Loucy (cell line): Measurements from ENCODE around the gene LAMA5.

ENCODE experiments used
- H2AFZ ChIP-seq: fragments of 200-600 bp; sonication (generic); 2 replicates; pipeline ENCODE4 v1.6.0; 2016; ENCODE audit warnings: antibody characterized with exemption, mild to moderate bottlenecking, low read length, moderate library complexity
- H3F3A ChIP-seq: fragments of 200-600 bp; 2 replicates; pipeline ENCODE4 v1.6.0; 2016; ENCODE audit warnings: antibody characterized with exemption, low read depth, mild to moderate bottlenecking
- H3K27me3 ChIP-seq: fragments of 200-600 bp; sonication (generic); 2 replicates; pipeline ENCODE4 v1.6.1; 2014; ENCODE audit warnings: low read length, mild to moderate bottlenecking; ENCODE audit not compliant: insufficient read depth, poor library complexity, severe bottlenecking
- H3K36me3 ChIP-seq: fragments of 200-600 bp; sonication (generic); 2 replicates; pipeline ENCODE4 v1.6.1; 2016; ENCODE audit warnings: low read length; ENCODE audit not compliant: insufficient read depth
- H3K4me1 ChIP-seq: fragments of 200-600 bp; sonication (generic); 2 replicates; pipeline ENCODE4 v1.5.1; 2014; ENCODE audit warnings: low read length, mild to moderate bottlenecking; ENCODE audit not compliant: insufficient read depth, poor library complexity, severe bottlenecking
- H3K4me2 ChIP-seq: fragments of 200-600 bp; sonication (generic); 2 replicates; pipeline ENCODE4 v1.6.0; 2014; ENCODE audit warnings: antibody characterized with exemption, low read length, low read depth, mild to moderate bottlenecking; ENCODE audit not compliant: poor library complexity, severe bottlenecking
- H3K4me3 ChIP-seq: fragments of 200-600 bp; sonication (generic); 2 replicates; pipeline ENCODE4 v1.5.1; 2014; ENCODE audit warnings: low read length, mild to moderate bottlenecking, mixed read lengths; ENCODE audit not compliant: poor library complexity, severe bottlenecking
- H3K79me2 ChIP-seq: fragments of 200-600 bp; sonication (generic); 2 replicates; pipeline ENCODE4 v1.6.1; 2014; ENCODE audit warnings: low read length; ENCODE audit not compliant: insufficient read depth
- H3K9ac ChIP-seq: fragments of 200-600 bp; sonication (generic); 2 replicates; pipeline ENCODE4 v1.6.0; 2014; ENCODE audit warnings: mild to moderate bottlenecking, low read depth, low read length, moderate library complexity; ENCODE audit not compliant: poor library complexity, severe bottlenecking
- H3K9me2 ChIP-seq: fragments of 200-600 bp; sonication (generic); replicated peaks from 2 replicates; pipeline ENCODE4 v1.6.1; 2016; ENCODE audit warnings: low read depth, low read length, mixed read lengths
- H3K9me3 ChIP-seq: fragments of 200-600 bp; sonication (generic); 2 replicates; pipeline ENCODE4 v1.6.1; 2014; ENCODE audit warnings: mild to moderate bottlenecking, antibody characterized with exemption, low read length, low read depth; ENCODE audit not compliant: insufficient read depth
- H4K20me1 ChIP-seq: fragments of 200-600 bp; sonication (generic); 2 replicates; pipeline ENCODE4 v1.6.0; 2014; ENCODE audit warnings: antibody characterized with exemption, low read length, mild to moderate bottlenecking; ENCODE audit not compliant: insufficient read depth, poor library complexity, severe bottlenecking
- CTCF ChIP-seq: fragments of 200-600 bp; sonication (generic); conservative IDR thresholded peaks from 2 replicates; pipeline ENCODE4 v1.5.1; 2014; ENCODE audit warnings: mild to moderate bottlenecking, antibody characterized with exemption, low read length
- EZH2phosphoT487 ChIP-seq: fragments of 200-600 bp; IDR thresholded peaks from 2 replicates; pipeline ENCODE4 v1.6.1; 2018; ENCODE audit warnings: antibody characterized with exemption, mild to moderate bottlenecking, moderate library complexity, borderline replicate concordance

The LAMA5 gene

DNA sequence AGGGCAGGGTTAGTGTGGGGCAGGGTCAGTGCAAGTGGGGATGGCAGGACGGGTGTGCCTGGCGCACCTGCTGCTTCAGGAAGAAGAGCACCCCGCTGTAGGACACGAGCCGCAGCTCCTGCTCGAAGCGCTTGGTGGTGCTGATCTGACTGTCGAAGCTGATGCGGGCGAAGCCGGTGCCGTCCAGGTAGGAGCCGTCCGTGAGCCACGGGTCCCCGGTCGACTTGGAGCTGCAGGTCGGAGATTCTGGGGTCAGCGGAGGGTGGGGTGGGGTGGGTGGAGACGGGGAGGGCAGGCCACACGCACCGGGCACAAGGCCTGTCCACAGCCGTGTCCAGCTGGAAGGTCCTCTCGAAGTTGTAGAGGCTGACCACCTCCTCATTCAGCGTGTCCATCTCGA, 54.1 kb downstream of the LAMA5 start:
- H3K36me3 ChIP-seq: peaks cover 12% of the 10 kb centered on the region; the same call in 1 of the 2 replicates
- H3K9ac ChIP-seq: no peak overlapping the region
- no peak for TF ChIP-seq EZH2phosphoT487
- TF ChIP-seq CTCF: no peak
- H3K27me3 ChIP-seq: no peaks in the 10 kb centered on the region
- no peaks in the 10 kb centered on the region for H3K79me2 ChIP-seq
- H3K9me2 ChIP-seq: no peaks in the 10 kb centered on the region
- no peak overlapping the region for H3K4me3 ChIP-seq
- H3F3A ChIP-seq: no peaks in the 10 kb centered on the region
- H3K4me1 ChIP-seq: no peaks in the 10 kb centered on the region
- H3K4me2 ChIP-seq: no peak overlapping the region
- H2AFZ ChIP-seq: no peak overlapping the region
- H3K9me3 ChIP-seq: no peaks in the 10 kb centered on the region
- H4K20me1 ChIP-seq: no peaks in the 10 kb centered on the region

- Histone ChIP-seq H3F3A (no peaks in the 10 kb centered on the region), H4K20me1 (peaks cover under 1% of the 10 kb centered on the region), H3K4me1 (no peaks in the 10 kb centered on the region), H3K27me3 (no peaks in the 10 kb centered on the region), H3K9me2 (no peaks in the 10 kb centered on the region), H3K9me3 (no peaks in the 10 kb centered on the region), H3K4me3 (no peak overlapping the region), H2AFZ (no peak overlapping the region), H3K36me3 (peaks cover 16% of the 10 kb centered on the region; the same call in 1 of the 2 replicates), H3K4me2 (no peak overlapping the region), H3K9ac (no peak overlapping the region), H3K79me2 (no peaks in the 10 kb centered on the region)
- no peak for TF ChIP-seq CTCF
- no peak for TF ChIP-seq EZH2phosphoT487
Measured at GRCh38 chr20:62312662-62312977, 54.5 kb downstream of the LAMA5 start.

DNA sequence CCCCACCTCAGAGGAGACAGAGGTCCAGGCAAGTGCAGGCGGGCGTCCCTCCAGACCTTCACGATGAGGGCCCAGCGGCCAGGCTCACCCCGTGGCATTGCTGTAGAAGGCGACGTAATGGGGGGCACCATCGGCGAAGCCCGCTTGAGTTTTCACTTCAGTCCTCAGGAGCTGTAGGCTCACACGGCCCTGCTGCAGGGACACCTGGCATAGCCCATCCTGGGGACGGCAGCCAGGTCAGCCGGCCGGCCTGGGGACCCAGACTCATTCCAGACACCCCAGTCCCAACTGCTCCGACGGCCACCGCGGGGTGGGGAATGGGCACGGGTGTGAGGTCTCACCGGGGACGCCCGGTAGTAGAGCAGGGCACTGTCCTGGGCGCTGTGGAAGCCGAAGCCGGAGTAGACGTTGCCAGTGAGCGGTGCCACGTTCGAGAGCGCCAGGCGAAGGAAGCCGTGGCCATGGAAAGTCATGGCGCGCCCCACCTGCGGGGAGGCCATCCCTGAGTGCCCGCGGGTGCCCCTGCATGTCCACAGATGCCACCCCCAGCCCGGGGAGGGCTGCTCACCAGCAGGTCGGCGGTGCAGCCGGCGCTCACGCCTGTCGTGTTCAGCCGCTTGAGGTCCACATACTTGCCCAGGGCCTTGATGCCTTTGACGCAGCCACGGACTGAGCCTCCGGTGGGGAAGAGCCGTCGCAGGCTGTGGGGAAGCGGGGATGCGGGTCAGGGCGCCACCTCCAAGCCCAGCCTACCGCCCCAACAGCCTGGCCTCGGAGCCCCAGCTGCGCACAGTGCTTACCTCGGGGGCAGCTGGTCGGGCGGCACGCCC, 55.1 kb downstream of the LAMA5 start:
- Histone ChIP-seq H3K9me3 (no peaks in the 10 kb centered on the region), H3F3A (no peaks in the 10 kb centered on the region), H3K9me2 (no peaks in the 10 kb centered on the region), H4K20me1 (peaks cover 6% of the 10 kb centered on the region), H3K4me3 (no peak overlapping the region), H3K27me3 (no peaks in the 10 kb centered on the region), H3K36me3 (peaks cover 22% of the 10 kb centered on the region; the same call in 1 of the 2 replicates), H3K4me1 (no peaks in the 10 kb centered on the region), H2AFZ (no peak overlapping the region), H3K4me2 (no peak overlapping the region), H3K79me2 (peaks cover 2% of the 10 kb centered on the region; the same call in 1 of the 2 replicates), H3K9ac (no peak overlapping the region)
- TF ChIP-seq EZH2phosphoT487: no peak

DNA sequence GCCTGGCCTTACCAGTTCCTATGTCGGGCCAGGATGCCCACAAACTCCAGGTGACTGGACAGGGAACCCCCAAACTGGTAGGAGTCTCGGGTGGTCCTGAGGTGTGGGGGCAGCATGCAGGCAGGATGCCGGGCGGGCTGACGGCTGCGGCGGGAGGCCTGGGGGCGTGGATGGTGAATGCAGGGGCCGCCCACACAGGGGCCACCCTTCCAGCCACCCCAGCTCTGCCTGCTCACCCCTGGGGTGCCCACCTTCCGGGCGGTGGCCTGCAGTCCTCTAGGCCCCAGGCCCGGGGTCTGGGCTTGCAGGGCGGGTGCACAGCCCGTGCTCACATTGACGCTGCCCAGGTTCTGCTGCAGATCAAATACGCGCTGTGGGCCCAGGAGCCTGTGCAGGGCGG, 56.0 kb downstream of the LAMA5 start:
- Histone ChIP-seq H3K4me1 (no peaks in the 10 kb centered on the region), H3K9me3 (no peaks in the 10 kb centered on the region), H3K4me2 (no peak overlapping the region), H3K79me2 (peaks cover 10% of the 10 kb centered on the region), H3K36me3 (peaks cover 31% of the 10 kb centered on the region; the same call in 1 of the 2 replicates), H3K9me2 (no peaks in the 10 kb centered on the region), H3F3A (no peaks in the 10 kb centered on the region), H4K20me1 (peaks cover 13% of the 10 kb centered on the region), H3K9ac (no peak overlapping the region), H3K27me3 (no peaks in the 10 kb centered on the region), H2AFZ (no peak overlapping the region), H3K4me3 (no peak overlapping the region)
- TF ChIP-seq CTCF (no peak), EZH2phosphoT487 (no peak)
